ENCODE measurements around the gene DCAF4. TPM values are rescaled to one million over a fixed set of nuclear protein-coding genes. Genes with fewer than 3 reads are reported as not detected.

DCAF4 gene
- total and polyA plus RNA-seq, 2 of the 4 experiments (the other 2 are of a cell fraction): 28.8 to 29.4 TPM

DNA sequence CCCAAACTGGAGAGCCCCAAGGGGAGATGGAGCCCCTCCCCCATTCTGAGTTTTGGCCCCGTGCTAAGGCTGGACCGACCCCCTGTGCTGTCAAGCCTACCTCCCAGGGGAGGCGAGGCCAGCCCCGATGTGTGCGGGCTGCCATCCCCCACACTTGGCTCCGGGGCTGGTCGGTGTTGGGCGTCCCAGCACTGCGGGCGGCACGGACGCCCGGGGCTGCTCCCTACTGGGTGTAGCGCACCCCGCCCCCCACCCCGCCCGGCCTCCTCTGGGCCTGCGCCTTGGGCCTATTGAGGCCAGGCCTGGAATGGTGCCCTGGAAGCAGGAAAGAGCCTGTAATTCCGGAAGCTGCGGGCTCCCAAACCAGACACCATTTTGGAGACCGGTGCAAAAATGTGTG lies 2.6 kb downstream of the DCAF4 start:
- peaks cover 12 to 28% of the 10 kb centered on the region in 2 experiments for H3K79me1 ChIP-seq (ENCODE audit: low read depth in 1 of 2, low read length in 2 of 2)
- no peaks in the 10 kb centered on the region for H3K27me3 ChIP-seq (ENCODE audit: control insufficient read depth, insufficient read depth, low read length)
- H2BK120ac ChIP-seq (ENCODE audit: low read depth, low read length): no peak overlapping the region
- POLR2A ChIA-PET (ENCODE audit: unreplicated experiment): no interaction called here
- H3K4me1 ChIP-seq (ENCODE audit: control insufficient read depth, insufficient read depth, low read length): no peaks in the 10 kb centered on the region
- intact Hi-C loops (cut with micrococcal nuclease) (no loop called here), in situ Hi-C loops (cut with MboI; ENCODE audit: low sequenced_read_pairs) (no loop called here), dilution Hi-C loops (cut with HindIII; ENCODE audit: low sequenced_read_pairs, unreplicated experiment) (no loop called here)
- H3K4ac ChIP-seq (ENCODE audit: low read depth, low read length): no peak overlapping the region
- no peaks in the 10 kb centered on the region for H4K20me1 ChIP-seq (ENCODE audit: insufficient read depth, low read length)
- H2AFZ ChIP-seq (replicated peaks; ENCODE audit: low read length, poor library complexity): no peak overlapping the region
- H2BK15ac ChIP-seq (ENCODE audit: low read depth, low read length): no peak overlapping the region
- H4K5ac ChIP-seq (ENCODE audit: low read depth, low read length): no peak overlapping the region
- H2BK20ac ChIP-seq (ENCODE audit: low read depth, low read length): no peak overlapping the region
- H3K9me3 ChIP-seq (ENCODE audit: control insufficient read depth, insufficient read depth, low read length): no peaks in the 10 kb centered on the region
- ATAC-seq (ENCODE audit: low read depth): no peak
- BruUV-seq (replicated peaks): no TSS peak
- no peak overlapping the region for H4K8ac ChIP-seq (ENCODE audit: low read depth in 2 of 2, low read length in 2 of 2)
- H2AK5ac ChIP-seq (ENCODE audit: low read depth, low read length): no peak overlapping the region
- no peak overlapping the region for H3K4me2 ChIP-seq (ENCODE audit: low read depth, low read length)
- CTCF ChIA-PET: no interaction called here
- H3K4me3 ChIP-seq (ENCODE audit: insufficient read depth, low read depth, low read length): no peak overlapping the region
- no peak overlapping the region for H3K56ac ChIP-seq (ENCODE audit: extremely low read depth, insufficient read depth, low read length)
- TF ChIP-seq NFE2L2 (IDR thresholded peaks at IDR 0.05; ENCODE audit: low read depth, low read length) (no peak), USF2 (IDR thresholded peaks at IDR 0.05; ENCODE audit: low read depth, low read length) (no peak), BHLHE40 (IDR thresholded peaks at IDR 0.05; ENCODE audit: low read depth, low read length) (no peak), FOS (IDR thresholded peaks at IDR 0.05; ENCODE audit: low read depth, low read length) (no peak), CEBPB (IDR thresholded peaks at IDR 0.05; ENCODE audit: low read depth, low read length) (no peak), MXI1 (IDR thresholded peaks at IDR 0.05; ENCODE audit: borderline replicate concordance, low read depth, low read length) (no peak), RCOR1 (IDR thresholded peaks at IDR 0.05; ENCODE audit: insufficient replicate concordance, low read length) (no peak), MAFK (IDR thresholded peaks at IDR 0.05; ENCODE audit: low read depth, low read length) (no peak), CHD1 (IDR thresholded peaks at IDR 0.05; ENCODE audit: low read depth, low read length) (no peak), RAD21 (IDR thresholded peaks at IDR 0.05; ENCODE audit: low read length) (no peak), CTCF (conservative IDR thresholded peaks at IDR 0.05; ENCODE audit: low read depth, low read length) (no peak), SMC3 (IDR thresholded peaks at IDR 0.05; ENCODE audit: low read depth, low read length) (no peak), POLR2A (IDR thresholded peaks at IDR 0.05; ENCODE audit: low read depth, low read length) (no peak), MAZ (IDR thresholded peaks at IDR 0.05; ENCODE audit: borderline replicate concordance, low read depth, low read length) (no peak), RFX5 (IDR thresholded peaks at IDR 0.05; ENCODE audit: low read depth, low read length) (no peak)
- TF ChIP-seq, protein P1, sequence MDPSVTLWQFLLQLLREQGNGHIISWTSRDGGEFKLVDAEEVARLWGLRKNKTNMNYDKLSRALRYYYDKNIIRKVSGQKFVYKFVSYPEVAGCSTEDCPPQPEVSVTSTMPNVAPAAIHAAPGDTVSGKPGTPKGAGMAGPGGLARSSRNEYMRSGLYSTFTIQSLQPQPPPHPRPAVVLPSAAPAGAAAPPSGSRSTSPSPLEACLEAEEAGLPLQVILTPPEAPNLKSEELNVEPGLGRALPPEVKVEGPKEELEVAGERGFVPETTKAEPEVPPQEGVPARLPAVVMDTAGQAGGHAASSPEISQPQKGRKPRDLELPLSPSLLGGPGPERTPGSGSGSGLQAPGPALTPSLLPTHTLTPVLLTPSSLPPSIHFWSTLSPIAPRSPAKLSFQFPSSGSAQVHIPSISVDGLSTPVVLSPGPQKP (IDR thresholded peaks at IDR 0.05; ENCODE audit: borderline replicate concordance, low read depth, low read length): no peak
- H2BK5ac ChIP-seq (ENCODE audit: low read depth, low read length, poor library complexity, severe bottlenecking): no peak overlapping the region
- H3K14ac ChIP-seq (replicated peaks; ENCODE audit: low read depth, low read length): no peak overlapping the region
- no peak for DNase-seq
- H4K91ac ChIP-seq (ENCODE audit: insufficient read depth, low read depth, low read length): no peak overlapping the region
- no peak overlapping the region for H3K27ac ChIP-seq (ENCODE audit: insufficient read depth, low read length)
- no peaks in the 10 kb centered on the region for H3K9me1 ChIP-seq (ENCODE audit: insufficient read depth, low read length)
- H3K18ac ChIP-seq (ENCODE audit: low read depth, low read length): no peak overlapping the region
- H3K36me3 ChIP-seq (ENCODE audit: control insufficient read depth, insufficient read depth, low read length): no peaks in the 10 kb centered on the region
- WGBS, 2 experiments (ENCODE audit: extremely low coverage in 2 of 2, insufficient read length in 1 of 2): 90% methylated on average over 2 of the region's 21 CpGs; no CpG with 5 or more reads in 1 of the 2 experiments
- no peak overlapping the region for H3K23ac ChIP-seq (ENCODE audit: low read depth, low read length)
- H3K9ac ChIP-seq (ENCODE audit: low read depth, low read length): no peak overlapping the region
- H2AK9ac ChIP-seq (replicated peaks; ENCODE audit: low read depth, low read length, poor library complexity): no peak overlapping the region

All from IMR-90 (cell line).